Rectal smooth muscle tissue (tissue), 1 donor: ENCODE results near the gene GRIN2A.
A peak's percentile ranks its signal among the peaks of the same experiment; 100 is the strongest.

Source experiments
- H3K27ac ChIP-seq: one replicate; pipeline ENCODE4 v1.7.0; 2013; ENCODE audit warnings: low read depth, low read length, inconsistent platforms
- H3K27me3 ChIP-seq: one replicate; pipeline ENCODE4 v1.7.0; 2013; ENCODE audit warnings: low read length; ENCODE audit not compliant: control insufficient read depth, insufficient read depth
- H3K36me3 ChIP-seq: one replicate; pipeline ENCODE4 v1.7.0; 2013; ENCODE audit warnings: low read length; ENCODE audit not compliant: control insufficient read depth, insufficient read depth
- H3K4me1 ChIP-seq: one replicate; pipeline ENCODE4 v1.7.0; 2013; ENCODE audit warnings: low read length; ENCODE audit not compliant: control insufficient read depth, insufficient read depth
- H3K4me3 ChIP-seq: one replicate; pipeline ENCODE4 v1.7.0; 2013; ENCODE audit warnings: low read length
- H3K9ac ChIP-seq: one replicate; pipeline ENCODE4 v1.7.0; 2013; ENCODE audit warnings: low read length

Gene GRIN2A

GRCh38 chr16:10182222-10183053 is at the start of gene GRIN2A:
TSS of gene GRIN2A (minus strand) at chr16:10182428. CDS start at chr16:10180411, 2,017 bp downstream.
- Histone ChIP-seq H3K4me1 (peaks cover 2% of the 10 kb centered on the region), H3K36me3 (no peaks in the 10 kb centered on the region), H3K9ac (no peak within 1 kb of the TSS), H3K27me3 (peaks cover 20% of the 10 kb centered on the region), H3K4me3 (peak within 1 kb of the TSS; percentile 56), H3K27ac (no peak within 1 kb of the TSS)

GRCh38 chr16:10231563-10231962 is 49.3 kb upstream of the GRIN2A start:
- Histone ChIP-seq H3K36me3 (no peaks in the 10 kb centered on the region), H3K9ac (no peak overlapping the region), H3K27me3 (no peaks in the 10 kb centered on the region), H3K4me3 (no peak overlapping the region), H3K4me1 (no peaks in the 10 kb centered on the region), H3K27ac (no peak overlapping the region)

- Histone ChIP-seq H3K9ac (no peak overlapping the region), H3K27ac (no peak overlapping the region), H3K27me3 (no peaks in the 10 kb centered on the region), H3K4me1 (no peaks in the 10 kb centered on the region), H3K36me3 (no peaks in the 10 kb centered on the region), H3K4me3 (no peak overlapping the region)
These were observed 46.6 kb upstream of the GRIN2A start for GRCh38 chr16:10228779-10229178.

GRCh38 chr16:10226987-10227306 is 44.7 kb upstream of the GRIN2A start:
- no peaks in the 10 kb centered on the region for H3K36me3 ChIP-seq
- no peak overlapping the region for H3K27ac ChIP-seq
- no peak overlapping the region for H3K4me3 ChIP-seq
- no peaks in the 10 kb centered on the region for H3K27me3 ChIP-seq
- H3K4me1 ChIP-seq = no peaks in the 10 kb centered on the region
- no peak overlapping the region for H3K9ac ChIP-seq

- H3K27ac ChIP-seq = no peak overlapping the region
- no peaks in the 10 kb centered on the region for H3K36me3 ChIP-seq
- H3K27me3 ChIP-seq = no peaks in the 10 kb centered on the region
- no peak overlapping the region for H3K4me3 ChIP-seq
- H3K9ac ChIP-seq = no peak overlapping the region
- no peaks in the 10 kb centered on the region for H3K4me1 ChIP-seq
These were observed 44.1 kb upstream of the GRIN2A start for GRCh38 chr16:10226141-10226986.

- Histone ChIP-seq H3K36me3 (no peaks in the 10 kb centered on the region), H3K4me3 (no peak overlapping the region), H3K4me1 (no peaks in the 10 kb centered on the region), H3K9ac (no peak overlapping the region), H3K27me3 (no peaks in the 10 kb centered on the region), H3K27ac (no peak overlapping the region)
These were observed 43.4 kb upstream of the GRIN2A start for GRCh38 chr16:10225653-10226052.

- Histone ChIP-seq H3K36me3 (no peaks in the 10 kb centered on the region), H3K4me3 (no peak overlapping the region), H3K27ac (no peak overlapping the region), H3K4me1 (no peaks in the 10 kb centered on the region), H3K9ac (no peak overlapping the region), H3K27me3 (no peaks in the 10 kb centered on the region)
These were observed 42.6 kb upstream of the GRIN2A start for GRCh38 chr16:10224850-10225249.

- Histone ChIP-seq H3K27ac (no peak overlapping the region), H3K27me3 (no peaks in the 10 kb centered on the region), H3K4me3 (no peak overlapping the region), H3K9ac (no peak overlapping the region), H3K36me3 (no peaks in the 10 kb centered on the region), H3K4me1 (no peaks in the 10 kb centered on the region)
These were observed 38.7 kb upstream of the GRIN2A start for GRCh38 chr16:10220942-10221341.

- Histone ChIP-seq H3K9ac (no peak overlapping the region), H3K27me3 (no peaks in the 10 kb centered on the region), H3K4me1 (no peaks in the 10 kb centered on the region), H3K36me3 (no peaks in the 10 kb centered on the region), H3K4me3 (no peak overlapping the region), H3K27ac (no peak overlapping the region)
These were observed 37.5 kb upstream of the GRIN2A start for GRCh38 chr16:10219742-10220141.

- no peaks in the 10 kb centered on the region for H3K27me3 ChIP-seq
- no peaks in the 10 kb centered on the region for H3K4me1 ChIP-seq
These were observed 36.4 kb upstream of the GRIN2A start for GRCh38 chr16:10218490-10219206.

GRCh38 chr16:10213748-10214147 is 31.5 kb upstream of the GRIN2A start:
- Histone ChIP-seq H3K9ac (no peak overlapping the region), H3K27me3 (no peaks in the 10 kb centered on the region), H3K4me3 (no peak overlapping the region), H3K4me1 (no peaks in the 10 kb centered on the region), H3K36me3 (no peaks in the 10 kb centered on the region), H3K27ac (no peak overlapping the region)

More at GRCh38 chr16:10218490-10219206, 36.4 kb upstream of the GRIN2A start:
- no peak overlapping the region for H3K9ac ChIP-seq
- H3K36me3 ChIP-seq = no peaks in the 10 kb centered on the region
- no peak overlapping the region for H3K27ac ChIP-seq
- H3K4me3 ChIP-seq = no peak overlapping the region

GRCh38 chr16:10210944-10211343 is 28.7 kb upstream of the GRIN2A start:
- H3K27me3 ChIP-seq = no peaks in the 10 kb centered on the region
- no peak overlapping the region for H3K27ac ChIP-seq
- no peaks in the 10 kb centered on the region for H3K4me1 ChIP-seq
- no peak overlapping the region for H3K4me3 ChIP-seq
- no peaks in the 10 kb centered on the region for H3K36me3 ChIP-seq
- no peak overlapping the region for H3K9ac ChIP-seq
